Vagina (tissue), 2 donors: ENCODE measurements around the gene MAGOHB. TPM values are rescaled to one million over a fixed set of nuclear protein-coding genes. Genes with fewer than 3 reads are reported as not detected.
"Not testable (repeated sequence)": the region's sequence is repeated elsewhere in the genome, so short reads cannot be mapped to it uniquely, and the experiment has no call there.

Experiments used
- DNase-seq, 2 donors: peaks; one replicate each; pipeline ENCODE4 v3.0.0-alpha.2; 2017; ENCODE audit errors: extremely low spot score in 2 of 2
- H3K27ac ChIP-seq: fragments of 200-600 bp; sonication (generic); one replicate; pipeline ENCODE4 v1.5.1; 2019
- H3K27me3 ChIP-seq: fragments of 200-600 bp; sonication (generic); one replicate; pipeline ENCODE4 v1.5.1; 2019
- H3K36me3 ChIP-seq, 2 donors: fragments of 200-600 bp; sonication (generic); one replicate each; pipeline ENCODE4 v1.5.1; 2017 to 2019
- H3K4me1 ChIP-seq: fragments of 200-600 bp; sonication (generic); one replicate; pipeline ENCODE4 v1.5.1; 2019
- H3K4me3 ChIP-seq, 2 donors: fragments of 200-600 bp; sonication (generic); 1 replicate in 1 of 2; 2 replicates in 1 of 2; pipeline ENCODE4 v1.5.1; 2016 to 2019
- H3K9me3 ChIP-seq: fragments of 200-600 bp; sonication (generic); one replicate; pipeline ENCODE4 v1.5.1; 2019
- CTCF ChIP-seq, 3 experiments: fragments of 450-650 bp in 2 of 3; fragments of 200-600 bp in 1 of 3; sonication (generic) in 1 of 3; IDR thresholded peaks; one replicate each; pipeline ENCODE4 v1.5.1; 2017 to 2019; ENCODE audit warnings: antibody characterized with exemption in 3 of 3, mild to moderate bottlenecking in 2 of 3, moderate library complexity in 2 of 3
- POLR2A ChIP-seq, 2 donors: fragments of 450-650 bp; IDR thresholded peaks; one replicate each; pipeline ENCODE4 v1.6.1; 2017; ENCODE audit warnings: antibody characterized with exemption in 2 of 2, mild to moderate bottlenecking in 2 of 2, moderate library complexity in 2 of 2
- POLR2AphosphoS5 ChIP-seq, 2 donors: sonication (generic); formaldehyde crosslinking; IDR thresholded peaks; one replicate each; pipeline ENCODE4 v1.9.0; 2017; ENCODE audit warnings: antibody characterized with exemption in 2 of 2, mild to moderate bottlenecking in 2 of 2, low read depth in 1 of 2; ENCODE audit not compliant: insufficient read depth in 1 of 2
- intact Hi-C: fragments of 100-400 bp; cut with DNase I; formaldehyde crosslinking; loops from one replicate; pipeline ENCODE4 v1.15.1; 2023
- total RNA-seq: library from RNA; depleted of rRNA; stranded (reverse); fragments of >200 nt; gene quantifications from one replicate; pipeline ENCODE4 v1.2.3, GENCODE V29; 2016

The MAGOHB gene
- 7.9 TPM for total RNA-seq

- peak in 1 of 2 donors; percentile 97 for DNase-seq
- peak in 1 of 2 donors; percentile 56 for TF ChIP-seq POLR2A (IDR thresholded peaks at IDR 0.05)
- TF ChIP-seq CTCF (IDR thresholded peaks at IDR 0.05), result peak in 1 of 3 experiments; percentile 31
- peak; percentile 97 for TF ChIP-seq POLR2AphosphoS5 (IDR thresholded peaks at IDR 0.05; ENCODE audit: insufficient read depth in 1 of 2, low read depth in 1 of 2)
- Histone ChIP-seq H3K9me3 (no peaks in the 10 kb centered on the region), H3K36me3 (peaks cover 0 to 10% of the 10 kb centered on the region in 2 donors), H3K27ac (peak within 1 kb of the TSS; percentile 90), H3K4me3 (peak within 1 kb of the TSS; percentile 90 to 91), H3K27me3 (no peaks in the 10 kb centered on the region), H3K4me1 (peaks cover 18% of the 10 kb centered on the region)
- intact Hi-C loops, result no loop called here
Observed at GRCh38 chr12:10613349-10614055, at the start of gene MAGOHB. Gene MAGOHB (minus strand): TSS chr12:10613609. CDS start chr12:10613532, 77 bp downstream.

GRCh38 chr12:10661338-10661737, 47.9 kb upstream of the MAGOHB start:
- Histone ChIP-seq H3K27ac (no peak overlapping the region), H3K27me3 (no peaks in the 10 kb centered on the region), H3K4me3 (no peak overlapping the region), H3K36me3 (no peaks in the 10 kb centered on the region), H3K9me3 (no peaks in the 10 kb centered on the region), H3K4me1 (no peaks in the 10 kb centered on the region)
- intact Hi-C loops, result no loop called here
- TF ChIP-seq POLR2AphosphoS5 (IDR thresholded peaks at IDR 0.05; ENCODE audit: insufficient read depth in 1 of 2, low read depth in 1 of 2) (no peak), POLR2A (IDR thresholded peaks at IDR 0.05) (no peak), CTCF (IDR thresholded peaks at IDR 0.05) (no peak)
- DNase-seq, result no peak

- no peaks in the 10 kb centered on the region for H3K9me3 ChIP-seq
- DNase-seq, result no peak
- no peaks in the 10 kb centered on the region for H3K36me3 ChIP-seq
- intact Hi-C loops, result no loop called here
- H3K4me1 ChIP-seq, result no peaks in the 10 kb centered on the region
- no peaks in the 10 kb centered on the region for H3K27me3 ChIP-seq
- no peak overlapping the region for H3K4me3 ChIP-seq
- TF ChIP-seq POLR2AphosphoS5 (IDR thresholded peaks at IDR 0.05; ENCODE audit: insufficient read depth in 1 of 2, low read depth in 1 of 2) (no peak), POLR2A (IDR thresholded peaks at IDR 0.05) (no peak), CTCF (IDR thresholded peaks at IDR 0.05) (no peak)
- no peak overlapping the region for H3K27ac ChIP-seq
Observed at GRCh38 chr12:10654003-10654402, 40.6 kb upstream of the MAGOHB start.

GRCh38 chr12:10652192-10652591, 38.8 kb upstream of the MAGOHB start:
- H3K4me3 ChIP-seq, result no peak overlapping the region
- no peak overlapping the region for H3K27ac ChIP-seq
- no peaks in the 10 kb centered on the region for H3K9me3 ChIP-seq
- H3K36me3 ChIP-seq, result no peaks in the 10 kb centered on the region
- DNase-seq, result no peak
- H3K4me1 ChIP-seq, result no peaks in the 10 kb centered on the region
- H3K27me3 ChIP-seq, result no peaks in the 10 kb centered on the region
- intact Hi-C loops, result no loop called here
- TF ChIP-seq CTCF (IDR thresholded peaks at IDR 0.05), result no peak
- no peak for TF ChIP-seq POLR2AphosphoS5 (IDR thresholded peaks at IDR 0.05; ENCODE audit: insufficient read depth in 1 of 2, low read depth in 1 of 2)

GRCh38 chr12:10646576-10646975, 33.2 kb upstream of the MAGOHB start:
- H3K36me3 ChIP-seq, H3K4me3 ChIP-seq, DNase-seq, H3K27ac ChIP-seq, H3K27me3 ChIP-seq, H3K4me1 ChIP-seq, intact Hi-C loops, H3K9me3 ChIP-seq: not testable (repeated sequence)
